HEK293 (cell line): ENCODE results near the gene INPP5D.

Source experiments
- CTCF ChIP-seq: fragments of 450-650 bp; formaldehyde crosslinking; IDR thresholded peaks from 2 replicates; pipeline ENCODE4 v1.5.1; 2016; ENCODE audit warnings: missing biosample characterization, missing genetic modification characterization
- YY1 ChIP-seq: fragments of 450-650 bp; formaldehyde crosslinking; IDR thresholded peaks from 2 replicates; pipeline ENCODE4 v1.5.1; 2018; ENCODE audit warnings: missing biosample characterization, missing genetic modification characterization

DNA sequence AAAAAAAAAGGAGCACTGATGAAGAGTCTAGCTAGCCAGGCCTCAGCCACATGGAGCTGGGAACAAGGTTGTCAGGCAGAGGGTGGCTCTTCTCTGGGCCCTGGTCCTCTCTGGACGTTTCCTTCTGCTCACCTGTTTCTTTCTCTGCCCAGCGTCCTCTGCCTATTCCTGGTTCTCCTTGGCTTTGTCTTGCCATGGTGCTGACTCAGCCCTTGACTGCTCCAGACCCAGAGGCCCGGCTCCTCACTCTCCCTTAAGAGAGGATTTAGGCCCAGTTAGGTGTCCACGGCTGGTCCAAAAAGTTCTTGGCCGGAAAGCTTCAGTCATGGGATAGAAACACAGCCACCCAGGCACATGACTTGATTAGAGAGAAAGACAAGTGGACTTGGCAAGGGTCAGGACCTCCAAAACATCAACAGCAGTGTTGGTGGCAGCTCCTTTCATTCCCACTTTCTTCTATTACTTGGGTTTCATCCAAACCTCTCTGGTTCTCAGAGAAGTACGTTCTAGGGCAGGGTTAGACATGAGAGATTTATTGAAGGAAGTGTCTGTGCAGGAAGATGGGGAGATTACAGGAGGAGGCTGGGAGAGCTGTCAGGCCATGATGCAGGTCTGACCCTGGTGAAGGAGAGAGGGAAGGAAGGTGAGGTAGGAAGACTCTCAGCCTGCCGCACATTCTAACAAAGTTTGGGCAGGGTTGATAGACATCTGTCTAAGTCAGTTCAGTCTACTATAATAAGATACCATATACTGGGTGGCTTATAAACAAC, 176.9 kb downstream of the INPP5D start:
- TF ChIP-seq CTCF (tag by site-specific recombination) (no peak), YY1 (tag by site-specific recombination) (no peak)
